ENCODE data around the gene PDCD1.
"Not testable (repeated sequence)": the region's sequence is repeated elsewhere in the genome, so short reads cannot be mapped to it uniquely, and the experiment has no call there.

Gene PDCD1

GRCh38 chr2:241801611-241802420, 56.9 kb downstream of the PDCD1 start:
- no peak overlapping the region for H2BK12ac ChIP-seq (ENCODE audit: low read length)
- H3K9ac ChIP-seq (ENCODE audit: low read length): no peak overlapping the region
- no peak overlapping the region for H3K4ac ChIP-seq (ENCODE audit: low read depth, low read length)
- H3K27ac ChIP-seq (ENCODE audit: low read depth, low read length): no peak overlapping the region
- H2BK120ac ChIP-seq (ENCODE audit: insufficient read depth, low read length, poor library complexity): no peak overlapping the region
- H2AFZ ChIP-seq (ENCODE audit: insufficient read depth, low read length, poor library complexity): no peak overlapping the region
- H4K8ac ChIP-seq (ENCODE audit: low read depth, low read length): no peak overlapping the region
- H3K18ac ChIP-seq (ENCODE audit: low read length): no peak overlapping the region
- no peaks in the 10 kb centered on the region for H3K36me3 ChIP-seq (ENCODE audit: control insufficient read depth in 1 of 2, insufficient read depth in 2 of 2, low read length in 2 of 2)
- H2BK5ac ChIP-seq (ENCODE audit: low read depth, low read length, poor library complexity): no peak overlapping the region
- peaks cover 4% of the 10 kb centered on the region for H3K9me3 ChIP-seq (ENCODE audit: insufficient read depth, low read depth, low read length)
- H3K14ac ChIP-seq (ENCODE audit: low read length): no peak overlapping the region
- H3K4me3 ChIP-seq (ENCODE audit: low read depth, low read length): no peak overlapping the region
- peaks cover 5% of the 10 kb centered on the region for H3K79me1 ChIP-seq (ENCODE audit: low read length)
- H3K4me1 ChIP-seq (ENCODE audit: control insufficient read depth in 1 of 2, insufficient read depth in 2 of 2, low read length in 2 of 2): peaks cover 4 to 6% of the 10 kb centered on the region in 2 experiments
- H3K79me2 ChIP-seq (ENCODE audit: control insufficient read depth, insufficient read depth, low read length, poor library complexity): no peaks in the 10 kb centered on the region
- H3K23ac ChIP-seq (ENCODE audit: low read length): no peak overlapping the region
- no peaks in the 10 kb centered on the region for H3K27me3 ChIP-seq (ENCODE audit: insufficient read depth, low read length)
- no CpG with 5 or more reads among the region's 44 CpGs for WGBS (ENCODE audit: extremely low coverage, insufficient coverage, insufficient read length)
- no peak overlapping the region for H4K91ac ChIP-seq (ENCODE audit: low read depth, low read length)
- H3K4me2 ChIP-seq (ENCODE audit: low read length): no peak overlapping the region
- no peak overlapping the region for H2AK5ac ChIP-seq (ENCODE audit: low read length)
- no peak for DNase-seq
- H4K12ac ChIP-seq (ENCODE audit: low read depth, low read length): no peak overlapping the region

GRCh38 chr2:241800198-241800903, 58.3 kb downstream of the PDCD1 start:
- H3K79me1 ChIP-seq (ENCODE audit: low read length): not testable (repeated sequence)

More at GRCh38 chr2:241800198-241800903, 58.3 kb downstream of the PDCD1 start:
- H3K27ac ChIP-seq (ENCODE audit: low read depth, low read length); H3K9ac ChIP-seq (ENCODE audit: low read length); H3K9me3 ChIP-seq (ENCODE audit: insufficient read depth, low read depth, low read length); H3K4me3 ChIP-seq (ENCODE audit: low read depth, low read length); H3K36me3 ChIP-seq (ENCODE audit: control insufficient read depth in 1 of 2, insufficient read depth in 2 of 2, low read length in 2 of 2); H3K4me1 ChIP-seq (ENCODE audit: control insufficient read depth in 1 of 2, insufficient read depth in 2 of 2, low read length in 2 of 2); H2BK5ac ChIP-seq (ENCODE audit: low read depth, low read length, poor library complexity); H3K79me2 ChIP-seq (ENCODE audit: control insufficient read depth, insufficient read depth, low read length, poor library complexity); H3K4ac ChIP-seq (ENCODE audit: low read depth, low read length); H4K91ac ChIP-seq (ENCODE audit: low read depth, low read length); H4K12ac ChIP-seq (ENCODE audit: low read depth, low read length); H2AK5ac ChIP-seq (ENCODE audit: low read length); H3K14ac ChIP-seq (ENCODE audit: low read length); DNase-seq; H3K18ac ChIP-seq (ENCODE audit: low read length); H2BK12ac ChIP-seq (ENCODE audit: low read length); H2BK120ac ChIP-seq (ENCODE audit: insufficient read depth, low read length, poor library complexity); H3K27me3 ChIP-seq (ENCODE audit: insufficient read depth, low read length); H3K4me2 ChIP-seq (ENCODE audit: low read length); H3K23ac ChIP-seq (ENCODE audit: low read length); H4K8ac ChIP-seq (ENCODE audit: low read depth, low read length); H2AFZ ChIP-seq (ENCODE audit: insufficient read depth, low read length, poor library complexity): not testable (repeated sequence)
- WGBS (ENCODE audit: extremely low coverage, insufficient coverage, insufficient read length): no CpG with 5 or more reads among the region's 35 CpGs

All from trophoblast cell (in vitro differentiated cells and primary cell).